CD4-positive, CD25-positive, alpha-beta regulatory T cell (primary cell): Measurements from ENCODE around the gene NEIL1. TPM values are rescaled to one million over a fixed set of nuclear protein-coding genes. Genes with fewer than 3 reads are reported as not detected.
"Not testable (repeated sequence)": the region's sequence is repeated elsewhere in the genome, so short reads cannot be mapped to it uniquely, and the experiment has no call there.

Source experiments
- ATAC-seq, 2 donors: fragments of 150-1000 bp; cut with Tn5 transposase; one replicate each; pipeline ENCODE4 v1.10.0; 2021; ENCODE audit warnings: low read depth in 2 of 2, moderate number of reproducible peaks in 2 of 2, moderate library complexity in 1 of 2
- DNase-seq, 3 donors: peaks; one replicate each; pipeline versions ENCODE4 v3.0.0 to v3.0.0-alpha.2; 2012 to 2022; ENCODE audit warnings: mixed read lengths in 1 of 3
- H3K27ac ChIP-seq: one replicate; pipeline ENCODE4 v1.7.0; 2013; ENCODE audit warnings: mild to moderate bottlenecking, low read length; ENCODE audit not compliant: insufficient read depth, poor library complexity, severe bottlenecking
- H3K27me3 ChIP-seq: one replicate; pipeline ENCODE4 v1.7.0; 2013; ENCODE audit warnings: low read length; ENCODE audit not compliant: control insufficient read depth, insufficient read depth
- H3K36me3 ChIP-seq: one replicate; pipeline ENCODE4 v1.7.0; 2013; ENCODE audit warnings: mild to moderate bottlenecking, low read length, moderate library complexity; ENCODE audit not compliant: control insufficient read depth, insufficient read depth
- H3K4me1 ChIP-seq: 2 replicates; pipeline ENCODE4 v1.7.0; 2013; ENCODE audit warnings: mild to moderate bottlenecking, low read length; ENCODE audit not compliant: insufficient read depth, control insufficient read depth, poor library complexity, severe bottlenecking
- H3K4me3 ChIP-seq: one replicate; pipeline ENCODE4 v1.7.0; 2013; ENCODE audit warnings: low read depth, mild to moderate bottlenecking, low read length, moderate library complexity
- H3K9me3 ChIP-seq, 2 experiments: 1 replicate in 1 of 2; 2 replicates in 1 of 2; pipeline ENCODE4 v1.7.0; 2013; ENCODE audit warnings: low read length in 2 of 2, mild to moderate bottlenecking in 1 of 2, moderate library complexity in 1 of 2; ENCODE audit not compliant: control insufficient read depth in 2 of 2
- H3K27ac Mint-ChIP-seq, 3 donors: one replicate each; pipeline ENCODE4 v1.8.0; 2020 to 2022; ENCODE audit warnings: mild to moderate bottlenecking in 3 of 3, mixed read lengths in 3 of 3, moderate library complexity in 2 of 3
- H3K27me3 Mint-ChIP-seq: one replicate; pipeline ENCODE4 v1.8.0; 2022; ENCODE audit warnings: mild to moderate bottlenecking, mixed read lengths
- H3K36me3 Mint-ChIP-seq: one replicate; pipeline ENCODE4 v1.8.0; 2020; ENCODE audit warnings: mixed read lengths
- H3K4me1 Mint-ChIP-seq, 4 donors: one replicate each; pipeline ENCODE4 v1.8.0; 2020 to 2022; ENCODE audit warnings: mixed read lengths in 4 of 4, mild to moderate bottlenecking in 1 of 4
- H3K4me3 Mint-ChIP-seq, 4 donors: one replicate each; pipeline ENCODE4 v1.8.0; 2020 to 2022; ENCODE audit warnings: mild to moderate bottlenecking in 4 of 4, mixed read lengths in 4 of 4, moderate library complexity in 3 of 4
- H3K9me3 Mint-ChIP-seq, 7 donors: one replicate each; pipeline ENCODE4 v1.8.0; 2020 to 2022; ENCODE audit warnings: mixed read lengths in 7 of 7, mild to moderate bottlenecking in 3 of 7, moderate library complexity in 2 of 7
- polyA plus RNA-seq, 4 donors: library from polyadenylated mRNA; unstranded; fragments of 300-500 nt; fragmentation: Illumina TruSeq; gene quantifications; one replicate each; pipeline ENCODE4 v1.2.3, GENCODE V29; 2021
- total RNA-seq: library from RNA; stranded (reverse); gene quantifications from one replicate; pipeline ENCODE4 v1.2.3, GENCODE V29; 2022

The NEIL1 gene
- total and polyA plus RNA-seq, 5 donors from 2014 or later, result 1.1 to 23.7 (median 1.6) TPM

GRCh38 chr15:75371486-75371885 is 24.6 kb downstream of the NEIL1 start:
- H3K9me3 ChIP-seq, result no peaks in the 10 kb centered on the region
- Mint-ChIP-seq H3K4me1 (peaks cover 9 to 31% (median 26%) of the 10 kb centered on the region in 4 donors), H3K27ac (no peak overlapping the region), H3K36me3 (peaks cover 19% of the 10 kb centered on the region), H3K4me3 (no peak overlapping the region), H3K9me3 (no peaks in the 10 kb centered on the region), H3K27me3 (no peaks in the 10 kb centered on the region)
- H3K4me1 ChIP-seq, result peaks cover 22% of the 10 kb centered on the region
- H3K27ac ChIP-seq, result no peak overlapping the region
- H3K4me3 ChIP-seq, result no peak overlapping the region
- H3K27me3 ChIP-seq, result no peaks in the 10 kb centered on the region
- DNase-seq (no peak), ATAC-seq (no peak)
- H3K36me3 ChIP-seq, result peaks cover 59% of the 10 kb centered on the region

DNA sequence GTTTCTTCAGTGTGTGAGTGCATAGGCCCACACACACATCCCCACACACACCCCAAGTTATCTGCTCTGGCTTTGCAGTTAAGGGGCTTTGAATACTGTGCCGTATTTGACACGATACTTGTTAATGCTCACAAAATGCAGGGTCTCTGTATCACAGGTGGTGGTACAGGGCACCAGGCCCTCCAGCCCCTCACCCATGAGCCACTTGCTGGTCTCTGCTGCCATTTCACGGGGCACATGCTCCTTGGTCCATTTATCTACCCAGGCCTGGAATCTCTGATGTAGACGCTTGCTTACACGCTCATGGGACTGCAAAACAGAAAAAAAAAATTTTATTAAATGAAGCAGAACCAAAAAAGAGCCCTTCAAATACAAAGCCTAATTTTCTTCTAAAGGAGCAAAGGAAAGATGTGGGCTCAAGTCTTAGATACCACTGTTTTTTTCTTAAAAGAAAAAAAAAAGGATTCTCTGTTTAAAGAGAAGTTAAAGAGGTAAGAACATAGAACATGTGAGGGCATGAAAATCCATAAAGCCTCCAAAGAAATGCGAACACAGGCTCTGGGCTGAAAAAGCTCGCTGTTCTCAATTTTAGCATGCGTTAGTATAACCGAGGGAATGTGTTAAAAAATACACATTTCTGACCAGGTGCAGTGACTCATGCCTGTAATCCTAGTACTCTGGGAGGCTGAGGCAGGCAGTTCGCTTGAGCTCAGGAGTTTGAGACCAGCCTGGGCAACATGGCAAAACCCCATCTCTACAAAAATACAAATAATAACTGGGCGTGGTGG is 25.3 kb downstream of the NEIL1 start:
- H3K36me3 Mint-ChIP-seq, result peaks cover 22% of the 10 kb centered on the region
- ATAC-seq (no peak), DNase-seq (no peak)
- H3K27ac Mint-ChIP-seq, result no peak overlapping the region
- Histone ChIP-seq H3K4me3 (no peak overlapping the region), H3K36me3 (peaks cover 58% of the 10 kb centered on the region), H3K27ac (no peak overlapping the region), H3K9me3 (no peaks in the 10 kb centered on the region), H3K4me1 (peaks cover 17% of the 10 kb centered on the region), H3K27me3 (no peaks in the 10 kb centered on the region)
- no peaks in the 10 kb centered on the region for H3K27me3 Mint-ChIP-seq
- no peaks in the 10 kb centered on the region for H3K9me3 Mint-ChIP-seq
- peaks cover 9 to 31% (median 22%) of the 10 kb centered on the region in 4 donors for H3K4me1 Mint-ChIP-seq
- H3K4me3 Mint-ChIP-seq, result no peak overlapping the region

- DNase-seq (no peak), ATAC-seq (no peak)
- peaks cover 82% of the 10 kb centered on the region for H3K36me3 ChIP-seq
- H3K27me3 ChIP-seq, result no peaks in the 10 kb centered on the region
- H3K4me1 ChIP-seq, result no peaks in the 10 kb centered on the region
- H3K9me3 ChIP-seq, result no peaks in the 10 kb centered on the region
- Mint-ChIP-seq H3K27ac (peak overlapping the region in 1 of 3 donors; percentile 29), H3K4me1 (peaks cover 0 to 5% (median 0%) of the 10 kb centered on the region in 4 donors), H3K4me3 (no peak overlapping the region), H3K9me3 (no peaks in the 10 kb centered on the region), H3K36me3 (peaks cover 41% of the 10 kb centered on the region), H3K27me3 (no peaks in the 10 kb centered on the region)
- no peak overlapping the region for H3K4me3 ChIP-seq
- no peak overlapping the region for H3K27ac ChIP-seq
These were observed 33.9 kb downstream of the NEIL1 start for GRCh38 chr15:75380773-75381172.

GRCh38 chr15:75383986-75384385 is 37.1 kb downstream of the NEIL1 start:
- not testable (repeated sequence) for ATAC-seq
- H3K27ac Mint-ChIP-seq, result peak overlapping the region in 1 of 3 donors; percentile 9
- peaks cover 87% of the 10 kb centered on the region for H3K36me3 ChIP-seq

DNA sequence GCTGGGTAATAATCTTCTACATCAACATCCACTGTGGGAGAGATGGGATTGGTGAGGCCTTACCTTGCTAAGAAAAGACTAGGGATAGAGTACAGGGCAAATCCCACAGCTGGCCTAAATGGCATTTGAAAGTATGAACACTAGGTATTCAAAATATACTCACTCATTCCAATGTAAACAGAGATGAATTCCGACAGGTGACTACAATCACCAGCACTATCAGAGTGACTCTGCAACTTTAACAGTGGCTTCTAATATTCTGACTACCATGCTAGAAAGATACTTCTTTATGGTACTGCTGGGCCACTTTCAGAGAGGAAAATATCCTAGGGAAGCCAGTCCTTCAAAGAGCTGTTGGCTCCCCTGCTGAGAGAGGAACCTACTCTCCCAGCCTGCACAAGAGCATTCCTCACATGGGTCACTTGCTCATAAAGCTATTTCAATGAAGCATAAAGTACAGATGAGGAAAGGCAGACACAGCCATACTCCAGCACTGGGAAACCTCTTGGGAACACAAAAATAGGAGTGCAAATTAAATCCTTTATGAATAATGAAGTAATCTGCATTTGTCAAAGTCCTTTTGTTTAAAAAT is 43.0 kb downstream of the NEIL1 start:
- no peaks in the 10 kb centered on the region for H3K27me3 Mint-ChIP-seq
- peak overlapping the region in 2 of 3 donors; percentile 36 to 75 for H3K27ac Mint-ChIP-seq

More at GRCh38 chr15:75383986-75384385, 37.1 kb downstream of the NEIL1 start:
- H3K4me1 Mint-ChIP-seq, H3K27me3 Mint-ChIP-seq, H3K9me3 ChIP-seq, H3K27ac ChIP-seq, H3K4me1 ChIP-seq, DNase-seq, H3K27me3 ChIP-seq, H3K4me3 Mint-ChIP-seq, H3K9me3 Mint-ChIP-seq, H3K4me3 ChIP-seq: not testable (repeated sequence)
- H3K36me3 Mint-ChIP-seq, result peaks cover 30% of the 10 kb centered on the region

GRCh38 chr15:75397494-75397893 is 50.7 kb downstream of the NEIL1 start:
- no peak for ATAC-seq
- Mint-ChIP-seq H3K4me3 (no peak overlapping the region), H3K4me1 (peaks cover 12 to 24% (median 15%) of the 10 kb centered on the region in 4 donors), H3K27me3 (no peaks in the 10 kb centered on the region), H3K27ac (no peak overlapping the region), H3K36me3 (peaks cover 42% of the 10 kb centered on the region), H3K9me3 (no peaks in the 10 kb centered on the region)
- no peak overlapping the region for H3K4me3 ChIP-seq
- peaks cover 92% of the 10 kb centered on the region for H3K36me3 ChIP-seq
- H3K27me3 ChIP-seq, result no peaks in the 10 kb centered on the region
- H3K27ac ChIP-seq, result no peak overlapping the region
- DNase-seq, result no peak
- H3K4me1 ChIP-seq, result no peaks in the 10 kb centered on the region
- H3K9me3 ChIP-seq, result no peaks in the 10 kb centered on the region

More for the DNA sequence above, 43.0 kb downstream of the NEIL1 start:
- Histone ChIP-seq H3K4me3 (no peak overlapping the region), H3K4me1 (no peaks in the 10 kb centered on the region), H3K27me3 (no peaks in the 10 kb centered on the region), H3K36me3 (peaks cover 97% of the 10 kb centered on the region), H3K9me3 (no peaks in the 10 kb centered on the region), H3K27ac (no peak overlapping the region)
- Mint-ChIP-seq H3K9me3 (no peaks in the 10 kb centered on the region), H3K4me3 (no peak overlapping the region), H3K36me3 (peaks cover 35% of the 10 kb centered on the region), H3K4me1 (peaks cover 4 to 12% (median 7%) of the 10 kb centered on the region in 4 donors)
- ATAC-seq (no peak), DNase-seq (no peak)

DNA sequence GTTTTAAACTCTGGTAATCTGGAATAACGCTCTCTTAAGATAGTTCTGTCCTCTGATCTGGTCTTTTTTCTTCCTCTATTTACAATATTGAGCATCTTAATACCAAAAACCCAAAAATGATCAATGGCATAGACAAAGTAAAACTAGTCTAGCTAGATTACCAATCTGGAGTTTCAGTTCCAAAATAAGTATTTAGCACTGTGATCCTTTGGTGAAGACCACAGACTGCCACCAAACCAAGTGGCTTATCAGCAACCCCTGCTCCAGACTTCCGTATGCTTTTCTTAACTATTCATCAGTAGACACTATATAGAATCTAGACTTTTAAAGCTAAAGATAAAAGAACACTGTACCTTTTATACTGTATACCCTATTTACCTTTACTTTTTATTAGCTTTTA is 57.1 kb downstream of the NEIL1 start:
- Histone ChIP-seq H3K9me3 (no peaks in the 10 kb centered on the region), H3K36me3 (peaks cover 86% of the 10 kb centered on the region), H3K27ac (no peak overlapping the region), H3K4me3 (no peak overlapping the region), H3K4me1 (no peaks in the 10 kb centered on the region), H3K27me3 (no peaks in the 10 kb centered on the region)
- no peak overlapping the region for H3K4me3 Mint-ChIP-seq
- no peaks in the 10 kb centered on the region for H3K27me3 Mint-ChIP-seq
- H3K27ac Mint-ChIP-seq, result no peak overlapping the region
- peaks cover 44% of the 10 kb centered on the region for H3K36me3 Mint-ChIP-seq
- ATAC-seq (no peak), DNase-seq (peak in 1 of 3 donors; percentile 6)
- peaks cover 0 to 15% (median 11%) of the 10 kb centered on the region in 4 donors for H3K4me1 Mint-ChIP-seq
- peaks cover 0 to 1% (median 0%) of the 10 kb centered on the region in 7 donors for H3K9me3 Mint-ChIP-seq
